HG02973 (cell line): ENCODE measurements around the gene LAG3.

ENCODE experiments used
- ATAC-seq: cut with Tn5 transposase; IDR thresholded peaks from one replicate; pipeline ENCODE4 v1.9.1; 2021; ENCODE audit warnings: moderate library complexity; ENCODE audit not compliant: unreplicated experiment

The LAG3 gene

GRCh38 chr12:6821591-6822425 lies 49.5 kb downstream of the LAG3 start, which contains the start of gene GPR162:
Gene GPR162, plus strand, starts transcription at chr12:6821821. Its CDS starts 2,078 bp downstream, at chr12:6823899.
- ATAC-seq, result no peak

- no peak for ATAC-seq
These were observed 50.3 kb downstream of the LAG3 start for GRCh38 chr12:6822426-6823135.

GRCh38 chr12:6823182-6824084 lies 51.1 kb downstream of the LAG3 start:
- ATAC-seq, result no peak

GRCh38 chr12:6824085-6824775 lies 51.9 kb downstream of the LAG3 start:
- ATAC-seq, result no peak

GRCh38 chr12:6824901-6825381 lies 52.6 kb downstream of the LAG3 start:
- ATAC-seq, result no peak

- no peak for ATAC-seq
These were observed 53.2 kb downstream of the LAG3 start for GRCh38 chr12:6825398-6826124.

GRCh38 chr12:6826125-6826733 lies 53.9 kb downstream of the LAG3 start:
- ATAC-seq, result no peak

- no peak for ATAC-seq
These were observed 54.6 kb downstream of the LAG3 start for GRCh38 chr12:6826734-6827436.

- ATAC-seq, result no peak
These were observed 55.2 kb downstream of the LAG3 start for GRCh38 chr12:6827437-6827911.
